Peyer's patch (tissue), 4 donors: ENCODE measurements around the gene PBX1. TPM values are rescaled to one million over a fixed set of nuclear protein-coding genes. Genes with fewer than 3 reads are reported as not detected.

Source experiments
- DNase-seq, 3 donors: peaks; one replicate each; pipeline ENCODE4 v3.0.0-alpha.2; 2017 to 2019
- H3K27ac ChIP-seq, 4 donors: fragments of 200-600 bp; sonication (generic); one replicate each; pipeline ENCODE4 v1.5.1; 2016 to 2019
- H3K27me3 ChIP-seq, 2 donors: fragments of 200-600 bp; sonication (generic); one replicate each; pipeline ENCODE4 v1.5.1; 2019
- H3K36me3 ChIP-seq, 3 donors: fragments of 200-600 bp; sonication (generic); one replicate each; pipeline ENCODE4 v1.5.1; 2016 to 2019
- H3K4me1 ChIP-seq, 4 donors: fragments of 200-600 bp; sonication (generic); one replicate each; pipeline ENCODE4 v1.5.1; 2016 to 2019
- H3K4me3 ChIP-seq, 4 donors: fragments of 200-600 bp; sonication (generic); 1 replicate in 3 of 4; 2 replicates in 1 of 4; pipeline ENCODE4 v1.5.1; 2016 to 2019; ENCODE audit warnings: mild to moderate bottlenecking in 1 of 4
- H3K9me3 ChIP-seq, 4 donors: fragments of 200-600 bp; sonication (generic); one replicate each; pipeline ENCODE4 v1.5.1; 2016 to 2019; ENCODE audit warnings: mild to moderate bottlenecking in 1 of 4
- CTCF ChIP-seq, 6 experiments: fragments of 450-650 bp in 4 of 6; fragments of 200-600 bp in 2 of 6; sonication (generic) in 1 of 6; IDR thresholded peaks; one replicate each; pipeline ENCODE4 v1.5.1; 2017 to 2019; ENCODE audit warnings: antibody characterized with exemption in 6 of 6, mild to moderate bottlenecking in 3 of 6, moderate library complexity in 1 of 6
- POLR2A ChIP-seq, 2 donors: fragments of 450-650 bp; IDR thresholded peaks; one replicate each; pipeline ENCODE4 v1.5.1; 2017; ENCODE audit warnings: antibody characterized with exemption in 2 of 2, mild to moderate bottlenecking in 2 of 2, moderate library complexity in 2 of 2
- total RNA-seq, 4 donors: library from RNA; depleted of rRNA; stranded (reverse); fragments of >200 nt; gene quantifications; one replicate each; pipeline ENCODE4 v1.1.0, GENCODE V29; 2016

Gene PBX1
- total RNA-seq, 4 donors from 2014 or later = 20.6 to 57.5 (median 40.4) TPM

- TF ChIP-seq POLR2A (IDR thresholded peaks at IDR 0.05) = no peak
- no peak for TF ChIP-seq CTCF (IDR thresholded peaks at IDR 0.05)
- H3K27ac ChIP-seq = no peak overlapping the region
- H3K9me3 ChIP-seq = no peaks in the 10 kb centered on the region
- DNase-seq = no peak
- no peaks in the 10 kb centered on the region for H3K36me3 ChIP-seq
- H3K4me3 ChIP-seq = no peak overlapping the region
- H3K27me3 ChIP-seq = no peaks in the 10 kb centered on the region
- peaks cover 0 to 8% (median 0%) of the 10 kb centered on the region in 4 donors for H3K4me1 ChIP-seq
Measured at GRCh38 chr1:164581762-164582161, 22.8 kb downstream of the PBX1 start.

- DNase-seq = no peak
- Histone ChIP-seq H3K4me1 (peaks cover 0 to 7% (median 0%) of the 10 kb centered on the region in 4 donors), H3K4me3 (no peak overlapping the region), H3K27ac (no peak overlapping the region), H3K27me3 (no peaks in the 10 kb centered on the region), H3K9me3 (no peaks in the 10 kb centered on the region), H3K36me3 (no peaks in the 10 kb centered on the region)
- TF ChIP-seq POLR2A (IDR thresholded peaks at IDR 0.05) (no peak), CTCF (IDR thresholded peaks at IDR 0.05) (no peak)
Measured at GRCh38 chr1:164583196-164583595, 24.2 kb downstream of the PBX1 start.

GRCh38 chr1:164583835-164584539, 25.0 kb downstream of the PBX1 start:
- no peak overlapping the region for H3K4me3 ChIP-seq
- H3K36me3 ChIP-seq = no peaks in the 10 kb centered on the region
- H3K9me3 ChIP-seq = no peaks in the 10 kb centered on the region
- H3K4me1 ChIP-seq = peaks cover 0 to 5% (median 0%) of the 10 kb centered on the region in 4 donors
- no peak for DNase-seq
- H3K27ac ChIP-seq = no peak overlapping the region
- no peak for TF ChIP-seq CTCF (IDR thresholded peaks at IDR 0.05)
- no peaks in the 10 kb centered on the region for H3K27me3 ChIP-seq

GRCh38 chr1:164586591-164586990, 27.6 kb downstream of the PBX1 start:
- Histone ChIP-seq H3K4me1 (peaks cover 0 to 22% (median 0%) of the 10 kb centered on the region in 4 donors), H3K9me3 (no peaks in the 10 kb centered on the region), H3K27me3 (no peaks in the 10 kb centered on the region), H3K4me3 (no peak overlapping the region), H3K27ac (peak overlapping the region in 2 of 4 donors; percentile 11 to 24), H3K36me3 (no peaks in the 10 kb centered on the region)
- no peak for DNase-seq
- TF ChIP-seq POLR2A (IDR thresholded peaks at IDR 0.05) (no peak), CTCF (IDR thresholded peaks at IDR 0.05) (no peak)

GRCh38 chr1:164587617-164588501, 28.9 kb downstream of the PBX1 start:
- DNase-seq = no peak
- peak overlapping the region in 2 of 4 donors; percentile 35 to 88 for H3K27ac ChIP-seq

More at GRCh38 chr1:164587617-164588501, 28.9 kb downstream of the PBX1 start:
- H3K4me1 ChIP-seq = peaks cover 0 to 22% (median 0%) of the 10 kb centered on the region in 4 donors
- TF ChIP-seq CTCF (IDR thresholded peaks at IDR 0.05) = no peak
- no peak for TF ChIP-seq POLR2A (IDR thresholded peaks at IDR 0.05)
- H3K36me3 ChIP-seq = no peaks in the 10 kb centered on the region
- no peaks in the 10 kb centered on the region for H3K9me3 ChIP-seq
- H3K27me3 ChIP-seq = no peaks in the 10 kb centered on the region
- H3K4me3 ChIP-seq = no peak overlapping the region
